Lower leg skin (tissue), 4 donors: Measurements from ENCODE around the gene BBIP1. TPM values are rescaled to one million over a fixed set of nuclear protein-coding genes. Genes with fewer than 3 reads are reported as not detected.

Experiments
- DNase-seq, 2 donors: peaks; one replicate each; pipeline ENCODE4 v3.0.0-alpha.2; 2019; ENCODE audit warnings: low spot score in 2 of 2
- H3K4me3 ChIP-seq: fragments of 200-600 bp; sonication (generic); 2 replicates; pipeline ENCODE4 v1.5.1; 2017; ENCODE audit warnings: mild to moderate bottlenecking, low read depth; ENCODE audit not compliant: poor library complexity, severe bottlenecking
- CTCF ChIP-seq, 3 donors: fragments of 450-650 bp; IDR thresholded peaks; one replicate each; pipeline ENCODE4 v1.5.1; 2016; ENCODE audit warnings: antibody characterized with exemption in 3 of 3, mild to moderate bottlenecking in 3 of 3, moderate library complexity in 2 of 3
- POLR2A ChIP-seq, 2 donors: fragments of 450-650 bp; IDR thresholded peaks; one replicate each; pipeline ENCODE4 v1.6.1; 2016 to 2017; ENCODE audit warnings: antibody characterized with exemption in 2 of 2, mild to moderate bottlenecking in 1 of 2, moderate library complexity in 1 of 2
- WGBS, 2 donors: methylation state at CpG; one replicate each; pipeline ENCODE4 v1.1.5; 2018; 5-methylcytosine and 5-hydroxymethylcytosine counted together
- intact Hi-C: fragments of 100-400 bp; cut with DNase I; formaldehyde crosslinking; loops from one replicate; pipeline ENCODE4 v1.15.0; 2023; ENCODE audit warnings: low total_unique reads
- total RNA-seq, 4 donors: library from RNA; depleted of rRNA; stranded (reverse); fragments of >200 nt; gene quantifications; one replicate each; pipeline ENCODE4 v1.1.0, GENCODE V29; 2016

The BBIP1 gene
- total RNA-seq, 4 donors from 2014 or later: 6.0 to 10.3 (median 8.9) TPM

- intact Hi-C loops: no loop called here
- WGBS, 2 donors: 29 to 60% methylated on average over 1 of the region's 1 CpG
- TF ChIP-seq CTCF (IDR thresholded peaks at IDR 0.05) (no peak), POLR2A (IDR thresholded peaks at IDR 0.05) (no peak)
- no peak for DNase-seq
- no peak overlapping the region for H3K4me3 ChIP-seq
Observed at GRCh38 chr10:110858297-110858934, 60.6 kb downstream of the BBIP1 start.

DNA sequence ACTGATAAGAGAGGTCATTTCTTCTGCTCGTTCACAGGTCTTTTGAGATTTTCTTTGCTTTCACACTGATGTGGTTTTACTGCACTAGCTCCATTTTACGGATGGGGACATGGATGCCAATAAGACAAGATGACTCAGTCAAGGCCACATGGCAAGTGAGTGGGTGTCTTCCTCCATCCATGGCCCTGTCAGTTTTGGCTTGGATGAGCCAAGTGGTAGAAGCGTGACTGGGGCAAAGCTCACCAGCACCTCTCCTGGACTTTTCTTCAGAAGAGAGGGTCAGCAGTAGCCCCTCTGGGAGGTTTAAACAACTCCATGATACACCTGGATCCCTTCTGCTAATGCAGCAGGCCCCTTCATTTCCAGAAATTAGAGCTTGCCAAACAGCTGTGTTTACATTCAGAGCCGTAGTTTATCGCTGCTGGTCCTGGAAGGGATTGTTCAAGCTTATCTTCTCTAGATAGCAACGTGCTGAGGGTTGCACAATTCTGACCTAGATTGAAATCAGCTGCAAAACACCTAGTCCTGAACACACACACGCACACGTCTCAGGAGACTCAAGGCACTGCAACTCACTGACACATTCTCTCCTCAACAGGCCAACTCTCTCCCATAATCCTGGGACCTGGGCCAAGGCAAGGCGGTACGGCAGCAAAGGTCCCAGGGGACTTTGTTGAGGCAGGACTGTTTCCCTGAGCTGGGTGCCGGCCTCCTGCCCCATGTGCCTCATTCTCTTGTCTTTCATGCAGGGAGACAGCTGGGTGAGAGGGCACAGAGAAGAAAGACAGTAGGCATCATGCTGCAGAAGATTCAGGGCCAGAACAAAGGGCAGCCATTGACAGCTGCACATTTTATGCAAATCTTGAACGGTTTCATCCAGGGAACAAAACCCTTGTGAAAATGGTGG is 61.5 kb downstream of the BBIP1 start:
- 44 to 48% methylated on average over 12 of the region's 12 CpGs for WGBS, 2 donors
- intact Hi-C loops: no loop called here
- TF ChIP-seq POLR2A (IDR thresholded peaks at IDR 0.05): no peak
- no peak for TF ChIP-seq CTCF (IDR thresholded peaks at IDR 0.05)
- H3K4me3 ChIP-seq: no peak overlapping the region
- peak; percentile 62 to 86 for DNase-seq

DNA sequence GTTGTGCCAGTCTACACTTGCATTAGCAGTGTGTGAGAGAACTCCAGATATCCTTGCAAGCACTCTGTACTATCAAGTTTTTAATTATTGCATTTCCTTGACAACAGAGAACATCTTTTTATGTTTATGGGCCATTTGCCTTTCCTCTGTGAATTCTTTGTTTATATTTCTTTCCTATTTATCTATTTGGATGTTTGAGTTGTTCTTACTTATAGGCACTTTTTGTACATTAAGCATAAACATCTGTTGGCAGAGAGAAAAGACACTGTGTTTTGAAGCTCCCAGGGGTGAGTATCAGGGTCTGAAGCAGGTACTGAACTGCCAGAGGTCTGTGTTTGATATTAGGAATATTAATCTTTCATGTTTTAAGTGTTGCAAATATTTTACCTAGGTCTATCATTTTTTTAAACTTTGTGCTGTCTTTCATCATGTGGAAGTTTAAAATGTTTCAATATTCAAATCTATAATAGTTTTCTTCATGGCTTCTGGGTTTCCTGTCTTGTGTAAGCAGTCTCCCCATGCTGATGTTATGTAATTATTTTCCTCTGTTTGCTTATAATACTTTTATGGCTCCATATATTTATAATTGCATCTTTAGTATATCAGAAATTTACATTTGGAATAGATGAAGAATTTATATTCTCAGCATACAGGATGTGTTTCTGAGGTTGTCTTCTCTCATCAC is 64.9 kb downstream of the BBIP1 start:
- intact Hi-C loops: no loop called here

GRCh38 chr10:110852947-110853346 is 66.0 kb downstream of the BBIP1 start:
- DNase-seq: peak in 1 of 2 donors; percentile 39
- 68 to 75% methylated on average over 4 of the region's 4 CpGs for WGBS, 2 donors
- TF ChIP-seq POLR2A (IDR thresholded peaks at IDR 0.05) (no peak), CTCF (IDR thresholded peaks at IDR 0.05) (no peak)
- intact Hi-C loops: no loop called here
- H3K4me3 ChIP-seq: no peak overlapping the region

More for the DNA sequence above, 64.9 kb downstream of the BBIP1 start:
- no peak overlapping the region for H3K4me3 ChIP-seq
- DNase-seq: no peak
- TF ChIP-seq CTCF (IDR thresholded peaks at IDR 0.05) (no peak), POLR2A (IDR thresholded peaks at IDR 0.05) (no peak)

DNA sequence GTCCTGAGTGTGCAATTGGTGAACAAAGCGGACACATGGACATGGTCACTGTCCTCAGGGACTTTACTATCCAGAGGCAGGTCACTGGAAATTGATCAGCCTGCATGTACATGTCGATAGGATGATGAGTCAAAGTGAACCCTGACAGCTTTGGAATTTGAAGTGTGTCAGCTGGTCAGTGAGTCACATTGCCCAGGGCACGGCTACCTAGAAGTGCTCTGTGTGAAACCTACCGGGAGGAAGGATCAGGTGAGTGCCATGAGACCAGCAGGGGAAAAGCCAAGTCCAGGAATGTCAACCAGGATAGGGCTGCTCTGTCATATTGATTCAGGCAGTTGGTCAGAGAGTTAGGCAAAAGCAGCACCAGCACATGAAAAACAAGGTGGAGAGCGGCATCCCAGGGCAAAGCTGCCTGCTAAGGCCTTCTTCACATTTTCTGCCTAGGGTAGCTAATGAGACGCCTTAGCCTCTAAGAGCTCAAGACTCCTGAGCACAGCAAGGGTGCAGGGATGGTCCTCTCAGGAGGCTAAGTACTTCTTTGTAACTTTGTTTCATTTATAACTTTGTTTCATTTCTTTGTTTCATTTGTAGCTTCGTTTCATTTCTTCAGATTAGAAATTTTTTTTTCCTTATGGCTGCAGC is 66.6 kb downstream of the BBIP1 start:
- peak; percentile 25 to 79 for DNase-seq
- 63% methylated on average over 6 to 7 of the region's 7 CpGs for WGBS, 2 donors
- intact Hi-C loops: no loop called here
- H3K4me3 ChIP-seq: no peak overlapping the region
- TF ChIP-seq CTCF (IDR thresholded peaks at IDR 0.05) (no peak), POLR2A (IDR thresholded peaks at IDR 0.05) (no peak)
